ENCODE data around the gene ARHGAP26. TPM values are rescaled to one million over a fixed set of nuclear protein-coding genes. Genes with fewer than 3 reads are reported as not detected.
A peak's percentile ranks its signal among the peaks of the same experiment; 100 is the strongest.

Gene ARHGAP26
- total and polyA plus RNA-seq, 2 donors (not counting 1 experiment from before 2014, with no cell fraction given), result 4.1 to 6.8 TPM

DNA sequence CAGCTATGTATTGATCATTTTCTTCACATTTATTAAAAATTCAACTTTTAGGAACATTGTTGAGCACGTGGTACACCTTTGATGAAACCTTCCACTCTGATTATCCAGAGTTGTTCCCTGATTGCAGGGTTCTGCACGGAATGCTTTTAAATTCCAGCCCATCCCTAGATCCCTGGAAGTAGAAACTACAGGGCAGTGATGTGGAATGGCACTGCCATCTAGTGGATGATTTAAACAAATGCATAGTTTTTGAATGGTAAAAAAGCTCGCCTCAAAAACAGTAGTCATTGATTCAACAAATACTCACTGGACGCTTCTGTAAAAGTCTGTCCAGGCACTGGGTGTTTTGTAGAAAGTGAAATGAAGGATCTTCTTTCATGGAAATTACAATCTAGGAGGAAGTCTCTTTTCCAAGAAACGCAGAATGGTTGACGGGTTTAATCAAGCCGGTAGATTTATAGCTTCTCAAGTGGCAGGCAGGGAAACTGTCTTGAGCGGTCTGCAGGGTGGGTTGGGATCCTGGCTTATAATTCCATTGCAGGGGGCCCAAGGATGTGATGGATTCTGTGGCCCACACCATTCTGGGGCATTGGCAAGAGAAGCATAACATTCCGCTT lies 118.4 kb downstream of the ARHGAP26 start:
- Histone ChIP-seq H3K79me2 (ENCODE audit: control insufficient read depth, insufficient read depth, low read length) (no peaks in the 10 kb centered on the region), H3K27ac (ENCODE audit: insufficient read depth, low read length) (no peak overlapping the region), H3K9me3 (ENCODE audit: control insufficient read depth, insufficient read depth, low read depth, low read length) (no peaks in the 10 kb centered on the region), H3K4me1 (ENCODE audit: control insufficient read depth, extremely low read depth, insufficient read depth, low read length) (no peaks in the 10 kb centered on the region), H3K27me3 (ENCODE audit: control insufficient read depth, insufficient read depth, low read length) (no peaks in the 10 kb centered on the region), H4K20me1 (ENCODE audit: control insufficient read depth, extremely low read depth, insufficient read depth, low read length) (no peaks in the 10 kb centered on the region), H3K36me3 (ENCODE audit: control insufficient read depth, insufficient read depth, low read length) (no peaks in the 10 kb centered on the region), H3K4me2 (ENCODE audit: extremely low read depth, insufficient read depth, low read length) (no peak overlapping the region), H3K4me3 (replicated peaks in 1 of 4; ENCODE audit: control extremely low read depth in 1 of 4, insufficient read depth in 1 of 4, low read depth in 3 of 4, low read length in 4 of 4) (no peak overlapping the region), H3K9ac (ENCODE audit: insufficient read depth, low read length) (no peak overlapping the region), H2AFZ (ENCODE audit: low read length) (no peak overlapping the region)
- no peak for TF ChIP-seq EZH2 (IDR thresholded peaks at IDR 0.05; ENCODE audit: low read length, missing control alignments)
- TF ChIP-seq, protein P1, sequence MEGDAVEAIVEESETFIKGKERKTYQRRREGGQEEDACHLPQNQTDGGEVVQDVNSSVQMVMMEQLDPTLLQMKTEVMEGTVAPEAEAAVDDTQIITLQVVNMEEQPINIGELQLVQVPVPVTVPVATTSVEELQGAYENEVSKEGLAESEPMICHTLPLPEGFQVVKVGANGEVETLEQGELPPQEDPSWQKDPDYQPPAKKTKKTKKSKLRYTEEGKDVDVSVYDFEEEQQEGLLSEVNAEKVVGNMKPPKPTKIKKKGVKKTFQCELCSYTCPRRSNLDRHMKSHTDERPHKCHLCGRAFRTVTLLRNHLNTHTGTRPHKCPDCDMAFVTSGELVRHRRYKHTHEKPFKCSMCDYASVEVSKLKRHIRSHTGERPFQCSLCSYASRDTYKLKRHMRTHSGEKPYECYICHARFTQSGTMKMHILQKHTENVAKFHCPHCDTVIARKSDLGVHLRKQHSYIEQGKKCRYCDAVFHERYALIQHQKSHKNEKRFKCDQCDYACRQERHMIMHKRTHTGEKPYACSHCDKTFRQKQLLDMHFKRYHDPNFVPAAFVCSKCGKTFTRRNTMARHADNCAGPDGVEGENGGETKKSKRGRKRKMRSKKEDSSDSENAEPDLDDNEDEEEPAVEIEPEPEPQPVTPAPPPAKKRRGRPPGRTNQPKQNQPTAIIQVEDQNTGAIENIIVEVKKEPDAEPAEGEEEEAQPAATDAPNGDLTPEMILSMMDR (conservative IDR thresholded peaks at IDR 0.05 in 1 of 2, IDR thresholded peaks at IDR 0.05 in 1 of 2; ENCODE audit: low read depth in 1 of 2, low read length in 2 of 2), result peak; percentile 68
- DNase-seq (ENCODE audit: low read depth in 2 of 2), result peak; percentile 54 to 74

DNA sequence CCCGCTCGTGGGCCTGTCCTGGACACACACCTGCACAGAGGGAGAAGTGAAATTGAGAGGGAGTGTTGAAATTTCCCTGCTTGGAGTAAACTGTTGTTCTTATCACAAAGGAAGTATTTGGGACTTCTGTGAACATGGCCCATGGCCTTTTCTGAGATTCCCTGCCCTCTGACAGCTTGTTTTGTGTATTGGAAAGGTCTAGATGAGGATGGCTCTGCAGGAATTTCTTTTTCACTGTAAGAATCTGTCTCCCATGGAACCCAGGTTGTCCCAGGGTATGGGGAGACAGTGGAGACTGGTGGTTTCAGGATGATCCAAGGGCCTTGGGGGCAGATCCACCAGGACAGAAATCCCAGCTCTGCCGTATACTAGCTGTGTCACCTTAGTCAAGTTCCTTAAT lies 121.8 kb downstream of the ARHGAP26 start:
- no peak overlapping the region for H3K27ac ChIP-seq (ENCODE audit: insufficient read depth, low read length)
- no peaks in the 10 kb centered on the region for H4K20me1 ChIP-seq (ENCODE audit: control insufficient read depth, extremely low read depth, insufficient read depth, low read length)
- DNase-seq (ENCODE audit: low read depth in 2 of 2), result no peak
- no peaks in the 10 kb centered on the region for H3K36me3 ChIP-seq (ENCODE audit: control insufficient read depth, insufficient read depth, low read length)
- H2AFZ ChIP-seq (ENCODE audit: low read length), result no peak overlapping the region
- H3K9ac ChIP-seq (ENCODE audit: insufficient read depth, low read length), result no peak overlapping the region
- H3K4me1 ChIP-seq (ENCODE audit: control insufficient read depth, extremely low read depth, insufficient read depth, low read length), result no peaks in the 10 kb centered on the region
- TF ChIP-seq, protein P1 (conservative IDR thresholded peaks at IDR 0.05 in 1 of 2, IDR thresholded peaks at IDR 0.05 in 1 of 2; ENCODE audit: low read depth in 1 of 2, low read length in 2 of 2), result no peak
- TF ChIP-seq EZH2 (IDR thresholded peaks at IDR 0.05; ENCODE audit: low read length, missing control alignments), result no peak
- no peaks in the 10 kb centered on the region for H3K27me3 ChIP-seq (ENCODE audit: control insufficient read depth, insufficient read depth, low read length)
- H3K9me3 ChIP-seq (ENCODE audit: control insufficient read depth, insufficient read depth, low read depth, low read length), result no peaks in the 10 kb centered on the region
- no peak overlapping the region for H3K4me2 ChIP-seq (ENCODE audit: extremely low read depth, insufficient read depth, low read length)
- no peaks in the 10 kb centered on the region for H3K79me2 ChIP-seq (ENCODE audit: control insufficient read depth, insufficient read depth, low read length)
- H3K4me3 ChIP-seq (replicated peaks in 1 of 4; ENCODE audit: control extremely low read depth in 1 of 4, insufficient read depth in 1 of 4, low read depth in 3 of 4, low read length in 4 of 4), result no peak overlapping the region

DNA sequence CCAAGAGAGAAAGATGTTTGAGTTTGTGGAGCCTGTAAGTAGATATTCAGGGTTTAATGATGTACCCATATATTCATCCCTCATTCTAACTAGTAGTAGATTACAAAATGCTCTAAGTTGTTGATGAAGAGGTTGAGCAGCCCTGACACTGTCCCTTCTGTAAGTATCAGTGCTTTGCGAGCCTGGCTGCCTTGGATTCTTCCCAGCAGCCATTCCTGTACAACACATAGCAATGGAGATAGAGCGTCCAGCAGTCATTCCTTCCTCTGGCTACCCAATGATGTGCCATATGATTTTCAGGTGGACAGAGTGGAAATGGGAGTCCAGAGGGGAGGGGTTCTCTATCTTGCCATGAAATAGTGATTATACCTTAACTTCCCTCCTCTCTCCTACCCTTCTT lies 124.1 kb downstream of the ARHGAP26 start:
- Histone ChIP-seq H3K9me3 (ENCODE audit: control insufficient read depth, insufficient read depth, low read depth, low read length) (no peaks in the 10 kb centered on the region), H3K79me2 (ENCODE audit: control insufficient read depth, insufficient read depth, low read length) (no peaks in the 10 kb centered on the region), H4K20me1 (ENCODE audit: control insufficient read depth, extremely low read depth, insufficient read depth, low read length) (no peaks in the 10 kb centered on the region), H2AFZ (ENCODE audit: low read length) (no peak overlapping the region), H3K27me3 (ENCODE audit: control insufficient read depth, insufficient read depth, low read length) (no peaks in the 10 kb centered on the region), H3K9ac (ENCODE audit: insufficient read depth, low read length) (no peak overlapping the region), H3K4me2 (ENCODE audit: extremely low read depth, insufficient read depth, low read length) (no peak overlapping the region), H3K36me3 (ENCODE audit: control insufficient read depth, insufficient read depth, low read length) (no peaks in the 10 kb centered on the region), H3K27ac (ENCODE audit: insufficient read depth, low read length) (no peak overlapping the region), H3K4me3 (replicated peaks in 1 of 4; ENCODE audit: control extremely low read depth in 1 of 4, insufficient read depth in 1 of 4, low read depth in 3 of 4, low read length in 4 of 4) (no peak overlapping the region), H3K4me1 (ENCODE audit: control insufficient read depth, extremely low read depth, insufficient read depth, low read length) (no peaks in the 10 kb centered on the region)
- no peak for DNase-seq (ENCODE audit: low read depth in 2 of 2)
- TF ChIP-seq, protein P1 (conservative IDR thresholded peaks at IDR 0.05 in 1 of 2, IDR thresholded peaks at IDR 0.05 in 1 of 2; ENCODE audit: low read depth in 1 of 2, low read length in 2 of 2), result no peak
- TF ChIP-seq EZH2 (IDR thresholded peaks at IDR 0.05; ENCODE audit: low read length, missing control alignments), result no peak
